ENCODE measurements around the gene IMPA2.
A peak's percentile ranks its signal among the peaks of the same experiment; 100 is the strongest.
"Not testable (repeated sequence)": the region's sequence is repeated elsewhere in the genome, so short reads cannot be mapped to it uniquely, and the experiment has no call there.

Gene IMPA2

GRCh38 chr18:11981192-11981542 is at the start of gene IMPA2:
Gene IMPA2, plus strand, starts transcription at chr18:11981507. Its CDS starts 163 bp downstream, at chr18:11981670.
- DNase-seq, result peak; percentile 69

GRCh38 chr18:11932393-11932792 is 48.9 kb upstream of the IMPA2 start:
- no peak for DNase-seq

- DNase-seq, result peak; percentile 32
Observed at GRCh38 chr18:11937874-11938478, 43.3 kb upstream of the IMPA2 start.

DNA sequence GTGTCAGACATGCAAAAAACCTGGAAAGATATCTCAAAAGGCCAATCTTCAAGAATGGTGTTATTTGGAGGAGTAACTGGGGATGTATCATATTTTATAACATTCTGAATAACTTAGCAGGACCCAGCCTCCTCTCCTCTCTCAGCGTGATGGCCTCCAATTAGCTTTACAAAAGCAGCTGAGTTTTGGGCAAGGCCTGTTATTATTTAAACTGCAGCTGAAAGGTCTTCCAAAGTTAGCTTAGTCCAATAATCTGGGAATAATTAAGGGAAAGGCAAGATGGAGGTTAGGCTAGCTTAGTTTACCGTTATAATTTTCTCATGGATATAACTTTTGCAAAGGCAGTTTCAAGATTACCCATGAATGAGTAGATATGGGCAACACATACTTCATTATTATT is 40.4 kb upstream of the IMPA2 start:
- DNase-seq, result no peak

GRCh38 chr18:11943551-11943950 is 37.8 kb upstream of the IMPA2 start:
- DNase-seq, result no peak

GRCh38 chr18:11944252-11944651 is 37.1 kb upstream of the IMPA2 start:
- DNase-seq, result no peak

GRCh38 chr18:11944786-11945185 is 36.5 kb upstream of the IMPA2 start:
- no peak for DNase-seq

GRCh38 chr18:11945834-11946659 is 35.3 kb upstream of the IMPA2 start:
- not testable (repeated sequence) for DNase-seq

DNA sequence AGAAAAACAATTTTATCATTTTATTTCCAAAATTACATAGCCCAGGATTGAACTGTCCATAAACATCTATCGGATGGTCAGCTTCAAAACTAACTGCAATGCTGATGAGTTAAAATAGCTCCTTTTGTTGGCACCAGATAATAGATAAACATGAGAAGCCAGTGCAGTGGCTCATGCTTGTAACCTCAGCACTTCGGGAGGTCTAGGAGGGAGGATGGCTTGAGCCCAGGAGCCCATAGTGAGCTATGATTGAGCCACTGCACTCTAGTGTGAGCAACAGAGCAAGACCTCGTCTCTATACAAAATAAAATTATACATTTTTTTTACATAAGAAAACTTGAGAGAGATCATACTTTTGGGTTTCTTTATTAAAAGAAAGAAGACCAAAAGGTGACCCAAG is 34.6 kb upstream of the IMPA2 start:
- no peak for DNase-seq

GRCh38 chr18:11947214-11948191 is 33.8 kb upstream of the IMPA2 start:
- DNase-seq, result peak; percentile 5

DNA sequence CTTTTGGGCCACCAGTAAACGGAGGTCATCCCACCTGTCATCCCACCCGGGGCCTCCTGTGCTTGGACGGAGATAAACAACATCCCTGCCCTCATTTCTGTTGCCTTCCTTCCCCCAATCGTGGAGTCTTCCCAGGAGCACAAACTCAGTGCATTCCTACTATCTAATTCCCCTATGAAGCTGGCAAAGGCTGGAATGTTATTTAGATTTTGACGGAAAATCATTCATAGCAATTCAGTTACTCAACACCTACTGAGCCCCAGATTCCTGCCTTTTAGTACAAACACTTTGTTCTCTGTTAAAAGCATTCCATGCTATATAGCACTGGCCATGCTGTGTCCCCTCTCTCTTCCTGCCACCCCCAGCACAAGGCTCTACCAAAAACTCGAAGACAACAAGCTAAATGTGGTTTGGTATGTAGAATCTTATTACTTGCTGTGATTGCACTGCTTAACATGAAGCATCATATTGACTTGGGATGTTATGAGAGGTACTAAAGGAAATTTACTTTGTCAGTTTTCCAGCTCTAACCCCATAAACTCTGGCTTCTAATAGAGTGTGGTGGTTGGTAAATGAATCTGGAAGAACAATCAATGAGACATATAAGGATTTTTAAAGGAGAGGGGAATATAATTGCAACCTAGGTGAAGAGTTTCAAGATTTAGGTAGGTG is 32.3 kb upstream of the IMPA2 start:
- DNase-seq, result no peak

- DNase-seq, result no peak
Observed at GRCh38 chr18:11950824-11951223, 30.5 kb upstream of the IMPA2 start.

DNA sequence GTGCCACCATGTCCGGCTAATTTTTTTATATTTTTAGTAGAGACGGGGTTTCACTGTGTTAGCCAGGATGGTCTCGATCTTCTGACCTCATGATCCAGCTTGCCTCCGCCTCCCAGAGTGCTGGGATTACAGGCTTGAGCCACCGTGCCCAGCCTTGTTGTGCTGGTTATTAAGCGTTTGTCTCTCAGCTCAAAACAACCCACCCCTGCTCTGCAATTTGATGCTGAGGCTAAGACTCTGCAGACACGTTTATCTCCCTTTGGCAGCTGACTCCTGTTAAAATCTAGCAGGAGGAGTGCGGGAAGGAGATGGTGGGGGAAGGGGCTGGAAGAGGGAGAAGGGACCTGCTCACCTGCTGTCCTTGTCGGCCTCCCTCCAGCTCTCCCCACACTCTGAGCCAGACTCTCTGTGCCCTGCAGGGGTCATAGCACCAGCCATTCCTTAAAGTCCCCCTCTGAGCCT is 29.9 kb upstream of the IMPA2 start:
- no peak for DNase-seq

DNA sequence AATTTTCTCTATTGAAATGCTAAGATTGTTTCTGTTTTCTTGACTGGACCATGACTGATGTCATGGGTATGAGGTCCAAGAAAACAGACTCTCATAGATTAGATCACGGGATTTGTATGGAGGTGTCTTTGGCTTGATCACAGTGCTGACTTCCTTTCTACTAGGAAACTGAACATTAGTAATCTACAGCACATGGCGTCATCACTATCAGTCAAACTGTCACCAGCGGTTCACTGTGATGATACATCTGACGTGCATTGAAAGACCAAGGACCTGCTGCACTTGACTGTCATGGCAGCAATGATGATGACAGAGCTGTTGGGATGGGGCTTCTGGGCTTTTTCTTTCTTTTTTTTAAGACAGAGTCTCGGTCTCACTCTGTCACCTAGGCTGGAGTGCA is 28.2 kb upstream of the IMPA2 start:
- no peak for DNase-seq

- no peak for DNase-seq
Observed at GRCh38 chr18:11955239-11956029, 25.9 kb upstream of the IMPA2 start.

DNA sequence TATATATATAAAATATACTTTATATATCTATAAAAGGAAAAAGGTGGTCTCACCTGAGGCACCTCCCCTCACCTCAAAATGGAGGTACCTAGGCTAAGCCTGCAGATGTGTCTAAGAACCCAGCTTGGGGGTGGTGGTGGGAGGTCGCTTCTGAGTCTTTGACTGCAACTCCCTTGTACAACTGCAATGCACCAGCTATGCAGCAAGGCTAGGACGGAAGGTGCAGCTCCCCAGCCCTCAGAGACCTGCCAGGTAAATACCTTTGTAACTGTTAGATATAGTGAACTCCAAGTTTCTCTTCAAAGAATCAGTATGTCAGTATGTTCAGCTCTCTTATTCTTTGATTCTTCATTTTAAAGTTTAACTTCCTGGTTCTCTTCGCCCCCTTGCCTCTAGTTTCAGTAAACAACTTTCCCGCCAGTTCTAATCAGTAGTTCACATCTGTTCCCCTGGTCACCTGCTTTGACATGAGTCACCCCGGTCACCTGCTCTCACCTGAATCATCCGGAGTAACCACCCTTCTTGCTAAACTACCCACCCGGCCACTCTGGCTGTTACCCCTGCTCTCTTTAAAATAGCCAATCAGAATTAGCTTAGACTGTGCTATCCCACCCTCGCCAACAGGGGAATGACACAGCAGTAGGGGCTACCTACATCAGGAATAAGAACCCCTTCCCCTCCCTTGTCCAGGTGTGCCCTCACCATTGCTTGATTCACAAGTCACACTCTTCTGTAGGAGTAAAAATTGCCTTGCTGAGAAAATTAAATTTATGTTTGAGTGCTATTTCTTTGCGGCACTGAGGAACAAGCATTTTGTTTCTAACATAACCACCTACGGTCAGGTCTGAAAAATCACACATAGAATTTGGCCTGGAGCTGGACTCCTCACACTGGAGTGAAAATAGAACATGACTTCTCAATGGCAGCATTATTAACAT is 24.7 kb upstream of the IMPA2 start:
- no peak for DNase-seq

GRCh38 chr18:11957636-11958035 is 23.7 kb upstream of the IMPA2 start:
- no peak for DNase-seq

DNA sequence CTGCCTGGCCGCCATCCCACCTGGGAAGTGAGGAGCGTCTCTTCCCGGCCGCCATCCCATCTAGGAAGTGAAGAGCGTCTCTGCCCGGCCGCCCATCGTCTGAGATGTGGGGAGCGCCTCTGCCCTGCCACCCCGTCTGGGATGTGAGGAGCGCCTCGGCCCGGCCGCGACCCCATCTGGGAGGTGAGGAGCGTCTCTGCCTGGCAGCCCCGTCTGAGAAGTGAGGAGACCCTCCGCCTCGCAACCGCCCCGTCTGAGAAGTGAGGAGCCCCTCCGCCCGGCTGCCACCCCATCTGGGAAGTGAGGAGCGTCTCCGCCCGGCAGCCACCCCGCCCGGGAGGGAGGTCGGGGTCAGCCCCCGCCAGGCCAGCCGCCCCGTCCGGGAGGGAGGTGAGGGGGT is 21.7 kb upstream of the IMPA2 start:
- DNase-seq, result not testable (repeated sequence)

DNA sequence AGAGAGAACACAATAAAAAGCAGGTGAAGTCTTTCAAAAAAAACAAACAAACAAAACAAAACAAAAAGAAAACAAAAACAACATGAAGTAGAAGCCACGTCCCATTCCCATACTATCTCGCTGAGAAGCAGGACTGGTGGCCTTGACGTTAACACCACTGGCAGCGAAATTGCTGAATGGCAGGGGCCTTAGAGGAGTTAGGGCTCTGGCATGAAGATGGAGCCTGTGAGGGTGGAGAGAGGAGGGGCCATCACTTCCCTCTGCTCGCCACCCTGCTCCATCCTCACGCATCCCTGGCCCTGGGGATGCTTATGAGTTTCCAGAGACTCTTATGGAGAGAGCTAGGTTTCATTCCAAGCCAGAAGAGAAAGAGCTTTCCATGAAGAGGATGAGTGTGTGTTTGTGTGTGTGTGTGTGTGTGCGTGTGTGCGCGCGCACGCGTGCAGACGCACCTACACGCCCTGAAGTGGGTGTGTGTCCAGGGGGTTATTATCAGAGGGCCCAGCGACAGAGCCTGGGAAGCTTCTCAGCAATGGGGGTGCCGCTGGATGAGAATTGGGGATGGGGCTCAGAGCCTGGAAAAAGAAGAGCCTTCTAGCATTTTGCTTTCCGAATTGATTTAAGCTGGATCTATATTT is 20.4 kb upstream of the IMPA2 start:
- DNase-seq, result no peak

- DNase-seq, result no peak
Observed at GRCh38 chr18:11962597-11962996, 18.7 kb upstream of the IMPA2 start.

All from NCI-H1694 treated with DMSO at 0.1 percent for 48 hours (cell line).